DOHH2 (cell line): ENCODE results near the gene PMCH.

Experiments
- CTCF ChIP-seq: fragments of 200-600 bp; sonication (generic); IDR thresholded peaks from one replicate; pipeline ENCODE4 v1.5.1; 2014; ENCODE audit warnings: antibody characterized with exemption, mild to moderate bottlenecking, low read depth, low read length; ENCODE audit not compliant: poor library complexity, severe bottlenecking
- EZH2phosphoT487 ChIP-seq: fragments of 200-600 bp; sonication (generic); IDR thresholded peaks from 2 replicates; pipeline ENCODE4 v1.6.1; 2017; ENCODE audit warnings: borderline replicate concordance, mild to moderate bottlenecking, antibody characterized with exemption, low read length, moderate library complexity, mixed read lengths

GRCh38 chr12:102195826-102196225, 1.8 kb downstream of the PMCH start:
- TF ChIP-seq CTCF: no peak
- no peak for TF ChIP-seq EZH2phosphoT487
